ENCODE results near the gene PDGFA.

Gene PDGFA

DNA sequence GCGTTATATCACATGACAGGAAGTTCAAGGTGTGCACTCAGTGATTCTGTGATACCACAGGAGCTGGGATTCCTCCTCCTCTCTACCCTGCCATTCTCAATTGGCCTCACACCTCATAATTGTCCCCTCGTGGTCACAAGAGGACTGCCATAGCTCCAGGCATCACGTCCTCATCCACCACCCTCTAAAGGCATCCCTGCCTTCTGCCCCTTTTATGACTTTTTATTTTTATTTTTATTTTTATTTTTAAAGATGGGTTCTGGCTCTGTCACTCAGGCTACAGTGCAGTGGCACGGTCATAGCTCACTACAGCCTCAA lies 47.0 kb downstream of the PDGFA start:
- H3K4me3 ChIP-seq (ENCODE audit: control insufficient read depth, low read depth, low read length) = no peak overlapping the region
- TF ChIP-seq, protein P1, sequence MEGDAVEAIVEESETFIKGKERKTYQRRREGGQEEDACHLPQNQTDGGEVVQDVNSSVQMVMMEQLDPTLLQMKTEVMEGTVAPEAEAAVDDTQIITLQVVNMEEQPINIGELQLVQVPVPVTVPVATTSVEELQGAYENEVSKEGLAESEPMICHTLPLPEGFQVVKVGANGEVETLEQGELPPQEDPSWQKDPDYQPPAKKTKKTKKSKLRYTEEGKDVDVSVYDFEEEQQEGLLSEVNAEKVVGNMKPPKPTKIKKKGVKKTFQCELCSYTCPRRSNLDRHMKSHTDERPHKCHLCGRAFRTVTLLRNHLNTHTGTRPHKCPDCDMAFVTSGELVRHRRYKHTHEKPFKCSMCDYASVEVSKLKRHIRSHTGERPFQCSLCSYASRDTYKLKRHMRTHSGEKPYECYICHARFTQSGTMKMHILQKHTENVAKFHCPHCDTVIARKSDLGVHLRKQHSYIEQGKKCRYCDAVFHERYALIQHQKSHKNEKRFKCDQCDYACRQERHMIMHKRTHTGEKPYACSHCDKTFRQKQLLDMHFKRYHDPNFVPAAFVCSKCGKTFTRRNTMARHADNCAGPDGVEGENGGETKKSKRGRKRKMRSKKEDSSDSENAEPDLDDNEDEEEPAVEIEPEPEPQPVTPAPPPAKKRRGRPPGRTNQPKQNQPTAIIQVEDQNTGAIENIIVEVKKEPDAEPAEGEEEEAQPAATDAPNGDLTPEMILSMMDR (IDR thresholded peaks at IDR 0.05; ENCODE audit: control insufficient read depth, insufficient read depth, low read depth, low read length, missing control alignments) = no peak
- no peak for DNase-seq (ENCODE audit: low read depth)

DNA sequence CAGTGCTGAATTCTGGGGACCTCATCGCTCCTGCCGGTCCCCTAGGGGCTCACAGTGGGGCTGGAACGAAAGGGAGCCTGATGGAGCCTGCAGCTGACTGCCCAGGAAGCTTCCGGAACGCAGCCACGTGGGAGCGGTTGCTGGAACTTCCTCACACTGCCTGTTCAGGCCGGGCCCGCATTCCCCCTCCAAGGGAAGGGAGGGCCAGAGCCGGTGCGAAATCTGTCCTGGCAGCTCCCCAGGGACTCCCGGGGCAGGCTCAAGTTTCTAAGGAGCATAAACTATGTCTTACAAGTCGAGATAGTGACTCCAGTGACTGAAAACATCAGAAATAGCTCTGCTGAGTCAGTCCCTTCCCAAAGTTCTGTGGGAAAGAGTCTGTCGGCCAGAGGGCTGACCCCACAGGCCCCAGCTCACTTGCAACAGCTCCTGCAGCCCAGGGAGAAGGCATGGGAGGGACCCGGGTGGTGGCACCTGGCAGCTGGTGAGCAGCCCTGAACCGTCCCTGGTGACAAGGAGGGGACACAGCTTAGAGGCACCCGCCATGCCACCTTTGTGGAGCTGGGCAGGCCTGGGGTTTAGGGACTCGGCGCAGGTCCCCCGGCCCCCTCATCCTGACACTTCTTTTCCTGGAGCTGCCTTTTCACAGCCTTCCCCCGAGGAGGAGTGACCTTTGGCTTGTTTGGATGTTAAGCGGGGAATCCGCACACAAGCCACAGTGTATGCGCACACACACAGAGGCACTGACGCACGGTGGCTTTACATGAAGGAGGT lies 47.6 kb downstream of the PDGFA start:
- TF ChIP-seq, protein P1 (IDR thresholded peaks at IDR 0.05; ENCODE audit: control insufficient read depth, insufficient read depth, low read depth, low read length, missing control alignments) = no peak
- peak; percentile 97 for DNase-seq (ENCODE audit: low read depth)
- H3K4me3 ChIP-seq (ENCODE audit: control insufficient read depth, low read depth, low read length) = no peak overlapping the region

DNA sequence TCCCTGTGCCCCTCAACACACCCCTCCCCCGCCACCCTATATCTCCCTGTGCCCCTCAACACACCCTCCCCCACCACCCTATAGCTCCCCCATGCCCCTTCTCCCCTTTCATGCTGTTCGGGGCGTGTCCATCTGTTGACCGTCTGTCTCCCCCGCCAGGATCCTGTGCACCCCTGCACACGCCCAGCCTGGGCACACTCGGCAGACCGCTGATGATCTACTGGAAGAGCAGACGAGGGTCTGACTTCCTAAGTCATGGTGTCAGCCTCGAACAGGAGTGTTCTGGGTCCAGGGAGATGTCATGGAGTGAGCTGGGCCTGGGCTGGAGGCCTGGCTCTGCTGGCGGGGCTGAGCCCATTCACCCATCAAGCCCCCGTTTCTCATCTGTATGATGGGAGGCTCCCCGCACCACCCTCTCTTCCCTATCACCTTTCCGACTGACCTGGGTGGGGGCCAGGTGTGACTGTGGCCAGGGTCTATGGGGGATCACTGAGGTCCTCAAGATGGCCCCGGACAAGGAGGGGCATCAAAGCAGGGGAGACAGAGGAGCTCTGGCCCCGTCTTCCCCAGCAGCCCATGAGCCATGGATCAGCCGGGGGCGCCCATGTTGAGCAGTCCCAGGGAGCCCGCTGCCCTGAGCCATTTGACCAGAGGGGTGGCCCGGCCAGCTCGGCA lies 48.3 kb downstream of the PDGFA start:
- DNase-seq (ENCODE audit: low read depth) = no peak
- H3K4me3 ChIP-seq (ENCODE audit: control insufficient read depth, low read depth, low read length) = no peak overlapping the region
- TF ChIP-seq, protein P1 (IDR thresholded peaks at IDR 0.05; ENCODE audit: control insufficient read depth, insufficient read depth, low read depth, low read length, missing control alignments) = no peak

DNA sequence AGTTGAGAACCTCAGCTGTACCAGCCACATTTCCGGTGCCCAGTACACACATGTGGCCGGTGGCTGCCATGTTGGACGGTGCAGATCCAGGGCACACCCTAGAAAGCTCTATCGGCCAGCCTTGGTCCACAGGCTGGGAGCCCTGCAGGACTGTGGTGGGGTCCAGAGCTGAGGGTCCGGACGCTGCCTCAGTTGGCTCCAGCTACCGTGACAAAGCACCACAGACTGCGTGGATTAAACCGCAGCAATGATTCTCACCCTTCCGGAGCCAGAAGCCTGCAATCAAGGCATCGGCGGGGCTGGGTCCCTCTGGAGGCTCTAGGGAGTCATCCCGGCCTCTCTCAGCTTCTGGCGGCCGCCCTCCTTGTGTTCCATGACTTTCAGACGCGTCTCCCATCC lies 50.1 kb downstream of the PDGFA start:
- no peak overlapping the region for H3K4me3 ChIP-seq (ENCODE audit: control insufficient read depth, low read depth, low read length)
- no peak for DNase-seq (ENCODE audit: low read depth)
- TF ChIP-seq, protein P1 (IDR thresholded peaks at IDR 0.05; ENCODE audit: control insufficient read depth, insufficient read depth, low read depth, low read length, missing control alignments) = no peak

DNA sequence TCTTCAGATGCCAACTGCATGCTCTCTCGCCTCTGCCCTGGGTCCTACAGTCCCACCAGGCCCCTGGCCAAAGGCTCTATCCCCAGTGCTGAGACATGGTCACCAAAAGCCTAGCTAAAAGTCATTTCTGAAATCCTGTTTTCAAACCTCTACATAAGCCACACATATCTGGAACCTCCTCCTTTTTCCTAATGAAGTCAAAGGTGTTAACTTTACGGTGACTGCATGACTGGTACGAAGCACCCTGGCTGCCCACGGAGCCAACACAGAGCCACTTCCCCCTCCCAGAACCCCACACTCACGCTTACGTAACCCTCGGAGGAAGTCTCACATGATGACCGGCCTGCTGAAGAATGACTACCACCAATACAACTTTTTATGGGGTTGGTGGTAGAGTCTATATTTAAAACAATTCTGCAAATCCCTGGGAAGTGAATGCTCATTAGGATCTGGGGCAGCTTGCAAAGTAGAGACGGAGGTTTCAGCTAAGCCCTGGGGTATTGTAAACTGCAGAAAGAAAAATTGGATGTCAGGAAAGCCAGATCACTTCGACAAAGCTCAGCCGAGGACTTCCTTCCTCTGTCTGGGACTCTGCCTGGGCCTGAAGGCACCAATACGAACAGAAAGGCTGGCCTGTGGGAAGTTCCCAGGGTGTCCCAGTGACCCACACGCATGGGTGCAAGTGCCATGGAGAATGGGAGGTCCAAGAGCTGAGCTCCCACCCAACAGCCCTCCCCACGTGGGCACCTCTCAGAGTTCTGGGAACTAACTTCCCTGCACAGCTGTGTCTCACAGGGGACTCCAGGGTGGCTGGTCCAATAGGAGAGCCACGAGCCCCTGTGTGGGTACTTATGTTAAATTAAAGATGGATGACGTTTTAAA lies 50.7 kb downstream of the PDGFA start:
- DNase-seq (ENCODE audit: low read depth) = peak; percentile 86
- TF ChIP-seq, protein P1 (IDR thresholded peaks at IDR 0.05; ENCODE audit: control insufficient read depth, insufficient read depth, low read depth, low read length, missing control alignments) = no peak
- no peak overlapping the region for H3K4me3 ChIP-seq (ENCODE audit: control insufficient read depth, low read depth, low read length)

DNA sequence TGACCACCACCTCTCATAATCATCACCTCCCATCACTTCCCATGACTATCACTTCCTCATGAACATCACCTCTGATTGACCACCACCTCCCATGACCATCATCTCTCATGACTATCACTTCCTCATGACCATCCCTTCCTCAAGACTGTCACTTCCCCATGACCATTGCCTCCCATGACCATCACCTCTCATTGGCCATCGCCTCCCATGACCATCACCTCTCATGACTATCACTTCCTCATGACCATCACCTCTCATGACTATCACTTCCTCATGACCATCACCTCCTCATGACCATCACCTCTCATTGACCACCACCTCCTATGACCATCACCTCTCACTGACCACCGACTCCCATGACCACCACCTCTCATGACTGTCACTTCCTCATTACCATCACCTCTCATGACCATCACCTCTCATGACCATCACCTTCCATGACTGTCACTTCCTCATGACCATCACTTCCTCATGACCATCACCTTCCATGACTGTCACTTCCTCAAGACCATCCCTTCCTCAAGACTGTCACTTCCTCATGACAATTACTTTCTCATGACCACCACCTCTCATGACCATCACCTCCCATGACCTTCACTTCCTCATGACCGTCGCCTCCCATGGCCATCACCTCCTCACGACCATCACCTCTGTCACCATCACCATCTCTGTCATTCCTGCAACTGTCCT lies 51.6 kb downstream of the PDGFA start:
- no peak overlapping the region for H3K4me3 ChIP-seq (ENCODE audit: control insufficient read depth, low read depth, low read length)
- DNase-seq (ENCODE audit: low read depth) = no peak
- TF ChIP-seq, protein P1 (IDR thresholded peaks at IDR 0.05; ENCODE audit: control insufficient read depth, insufficient read depth, low read depth, low read length, missing control alignments) = no peak

Data from AG09309 (cell line).